B cell (primary cell): Measurements from ENCODE around the gene C2orf78. TPM values are rescaled to one million over a fixed set of nuclear protein-coding genes. Genes with fewer than 3 reads are reported as not detected.

Experiments
- ATAC-seq: fragments of 200-7000 bp; cut with Tn5 transposase; one replicate; pipeline ENCODE4 v1.10.0; 2021; ENCODE audit warnings: low read depth, mild to moderate bottlenecking, moderate number of reproducible peaks, moderate library complexity
- CTCF ChIA-PET: fragments of 350-600 bp; sonication (Branson Sonifier 250); formaldehyde crosslinking; loops from one replicate; lab custom pipeline; 2021; ENCODE audit warnings: antibody characterized with exemption, inconsistent platforms; lab: Charles Lee
- POLR2A ChIA-PET: fragments of 350-600 bp; sonication (Branson Sonifier 250); formaldehyde crosslinking; loops from one replicate; lab custom pipeline; 2021; ENCODE audit warnings: antibody characterized with exemption; lab: Charles Lee
- DNase-seq: peaks from one replicate; pipeline ENCODE4 v3.0.0; 2013
- H2AFZ ChIP-seq: 2 replicates; pipeline ENCODE4 v1.6.1; 2012; ENCODE audit warnings: mild to moderate bottlenecking, low read depth, low read length; ENCODE audit not compliant: insufficient read depth, poor library complexity, severe bottlenecking
- H3K27ac ChIP-seq, 2 donors: 1 replicate in 1 of 2; 2 replicates in 1 of 2; pipeline ENCODE4 v1.5.1; 2012 to 2013; ENCODE audit warnings: low read length in 2 of 2, mild to moderate bottlenecking in 2 of 2, moderate library complexity in 1 of 2
- H3K27me3 ChIP-seq, 4 experiments: fragments of 200-600 bp in 1 of 4; sonication (generic) in 1 of 4; replicated peaks in 1 of 4; 1 replicate in 2 of 4; 2 replicates in 2 of 4; pipeline versions ENCODE4 v1.6.1 to v1.7.0; 2013 to 2016; ENCODE audit warnings: low read length in 3 of 4, mild to moderate bottlenecking in 2 of 4, mixed read lengths in 1 of 4, moderate library complexity in 1 of 4; ENCODE audit not compliant: insufficient read depth in 4 of 4, control insufficient read depth in 3 of 4; ENCODE audit errors: control extremely low read depth in 1 of 4
- H3K36me3 ChIP-seq, 2 experiments: replicated peaks in 1 of 2; 1 replicate in 1 of 2; 2 replicates in 1 of 2; pipeline versions ENCODE4 v1.6.1 to v1.7.1; 2013; ENCODE audit warnings: low read length in 1 of 2; ENCODE audit not compliant: insufficient read depth in 2 of 2, control insufficient read depth in 1 of 2; ENCODE audit errors: control extremely low read depth in 1 of 2, extremely low read depth in 1 of 2
- H3K4me1 ChIP-seq, 2 donors: fragments of 200-600 bp in 1 of 2; sonication (generic) in 1 of 2; 1 replicate in 1 of 2; 2 replicates in 1 of 2; pipeline versions ENCODE4 v1.5.1 to v1.6.1; 2013 to 2017; ENCODE audit warnings: low read length in 2 of 2; ENCODE audit not compliant: control insufficient read depth in 2 of 2, insufficient read depth in 2 of 2
- H3K4me2 ChIP-seq: replicated peaks from 2 replicates; pipeline ENCODE3; 2012; ENCODE audit warnings: mild to moderate bottlenecking, low read depth, low read length; ENCODE audit not compliant: poor library complexity, severe bottlenecking
- H3K4me3 ChIP-seq, 5 experiments: fragments of 200-600 bp in 1 of 5; sonication (generic) in 1 of 5; 1 replicate in 3 of 5; 2 replicates in 2 of 5; pipeline versions ENCODE4 v1.5.1 to v1.7.0; 2011 to 2016; ENCODE audit warnings: low read length in 4 of 5, mild to moderate bottlenecking in 4 of 5, low read depth in 2 of 5, control low read depth in 1 of 5, moderate library complexity in 1 of 5; ENCODE audit not compliant: insufficient read depth in 1 of 5; ENCODE audit errors: control extremely low read depth in 1 of 5, extremely low read depth in 1 of 5
- H3K79me2 ChIP-seq: fragments of 200-600 bp; sonication (generic); one replicate; pipeline ENCODE4 v1.6.0; 2016; ENCODE audit warnings: low read length; ENCODE audit not compliant: control insufficient read depth, insufficient read depth
- H3K9ac ChIP-seq: fragments of 200-600 bp; sonication (generic); 2 replicates; pipeline ENCODE4 v1.6.1; 2017; ENCODE audit warnings: mild to moderate bottlenecking, low read length, moderate library complexity
- H3K9me3 ChIP-seq, 3 donors: one replicate each; pipeline versions ENCODE4 v1.6.1 to v1.7.1; 2013; ENCODE audit warnings: low read length in 2 of 3; ENCODE audit not compliant: control insufficient read depth in 2 of 3, insufficient read depth in 1 of 3; ENCODE audit errors: control extremely low read depth in 1 of 3
- H4K20me1 ChIP-seq: 2 replicates; pipeline ENCODE4 v1.6.0; 2012; ENCODE audit warnings: mild to moderate bottlenecking, low read length; ENCODE audit not compliant: insufficient read depth, control insufficient read depth, poor library complexity, severe bottlenecking
- H3K27ac Mint-ChIP-seq: one replicate; pipeline ENCODE4 v1.8.0; 2021; ENCODE audit warnings: mixed read lengths
- H3K27me3 Mint-ChIP-seq: one replicate; pipeline ENCODE4 v1.8.0; 2021; ENCODE audit warnings: mixed read lengths
- H3K4me1 Mint-ChIP-seq: one replicate; pipeline ENCODE4 v1.8.0; 2021; ENCODE audit warnings: mixed read lengths
- H3K4me3 Mint-ChIP-seq: one replicate; pipeline ENCODE4 v1.8.0; 2021; ENCODE audit warnings: mixed read lengths
- H3K9me3 Mint-ChIP-seq: one replicate; pipeline ENCODE4 v1.8.0; 2022; ENCODE audit warnings: mixed read lengths; ENCODE audit not compliant: insufficient read depth
- CTCF ChIP-seq: fragments of 200-600 bp; IDR thresholded peaks from one replicate; pipeline ENCODE4 v1.8.0; 2022; ENCODE audit warnings: antibody characterized with exemption, mild to moderate bottlenecking
- EZH2 ChIP-seq: IDR thresholded peaks from 2 replicates; pipeline ENCODE4 v1.6.1; 2012; ENCODE audit warnings: borderline replicate concordance, low read depth, mild to moderate bottlenecking, moderate library complexity, low read length; ENCODE audit not compliant: insufficient read depth, poor library complexity, severe bottlenecking
- WGBS: methylation state at CpG from one replicate; pipeline ENCODE4 v1.1.5; 2013; ENCODE audit warnings: missing lambda C conversion rate; ENCODE audit not compliant: insufficient coverage; 5-methylcytosine and 5-hydroxymethylcytosine counted together
- intact Hi-C: fragments of 100-400 bp; cut with micrococcal nuclease; formaldehyde crosslinking; loops from one replicate; pipeline ENCODE4 v1.10.0; 2022
- polyA plus RNA-seq: library from polyadenylated mRNA; depleted of rRNA; stranded (reverse); fragments of >200 nt; gene quantifications from 2 replicates; pipeline ENCODE4 v1.2.3, GENCODE V29; 2012
- total RNA-seq, 2 donors: library from RNA; stranded (reverse); fragments of 120-200 nt in 1 of 2; gene quantifications; 1 replicate in 1 of 2; 2 replicates in 1 of 2; pipeline versions ENCODE4 v1.2.3 to v1.2.4, GENCODE V29; 2013 to 2022

Gene C2orf78
- total and polyA plus RNA-seq, 2 donors (not counting 1 experiment from before 2014, with no cell fraction given), result not detected

GRCh38 chr2:73828818-73829570 lies 45.0 kb downstream of the C2orf78 start, which contains the start of gene STAMBP:
Gene STAMBP (plus strand): TSS chr2:73828961. CDS start chr2:73830857, 1,896 bp downstream.
- DNase-seq, result peak; percentile 94
- no peaks in the 10 kb centered on the region for H3K27me3 ChIP-seq
- no peaks in the 10 kb centered on the region for H3K9me3 ChIP-seq
- peak within 1 kb of the TSS; percentile 69 to 92 (median 78) for H3K4me3 ChIP-seq
- WGBS, result under 1% methylated on average over 44 of the region's 48 CpGs
- TF ChIP-seq CTCF (no peak), EZH2 (no peak)
- H3K27ac ChIP-seq, result peak within 1 kb of the TSS; percentile 78 to 91
- H3K36me3 ChIP-seq, result peaks cover 6 to 13% of the 10 kb centered on the region in 2 experiments
- intact Hi-C loops, result loop anchor here (1.0 kb wide), 7 partner anchors 49 to 563 kb away; partner anchors contain the start of genes DGUOK, DUSP11 and TPRKB
- H2AFZ ChIP-seq, result peak within 1 kb of the TSS; percentile 92
- Mint-ChIP-seq H3K4me1 (peaks cover 40% of the 10 kb centered on the region), H3K9me3 (peaks cover 5% of the 10 kb centered on the region), H3K27ac (peak within 1 kb of the TSS; percentile 96), H3K4me3 (peak within 1 kb of the TSS; percentile 95), H3K27me3 (no peaks in the 10 kb centered on the region)
- H3K79me2 ChIP-seq, result peaks cover 20% of the 10 kb centered on the region
- ATAC-seq, result peak; percentile 94
- H4K20me1 ChIP-seq, result no peaks in the 10 kb centered on the region
- H3K4me2 ChIP-seq, result peak within 1 kb of the TSS; percentile 70
- H3K9ac ChIP-seq, result peak within 1 kb of the TSS; percentile 89
- ChIA-PET CTCF (interaction anchor here (0.6 to 9.1 kb wide), 18 partner anchors 13 to 760 kb away, joined by 3 to 191 read pairs (median 4); partner anchors contain the start of genes BOLA3, DUSP11, INO80B and MTHFD2), POLR2A (interaction anchor here (0.5 to 1.1 kb wide), 4 partner anchors 141 to 689 kb away, joined by 3 to 8 read pairs (median 5); no protein-coding TSS in a partner anchor)
- H3K4me1 ChIP-seq, result peaks cover 19% of the 10 kb centered on the region in 2 donors

GRCh38 chr2:73830871-73831401 lies 47.0 kb downstream of the C2orf78 start:
- no peak overlapping the region for H3K4me3 ChIP-seq
- ATAC-seq (no peak), DNase-seq (no peak)
- no peak overlapping the region for H3K9ac ChIP-seq
- H3K27me3 Mint-ChIP-seq, result no peaks in the 10 kb centered on the region
- CTCF ChIA-PET, result no interaction called here
- H3K27me3 ChIP-seq, result no peaks in the 10 kb centered on the region
- H3K4me2 ChIP-seq, result no peak overlapping the region
- H3K4me1 Mint-ChIP-seq, result peaks cover 37% of the 10 kb centered on the region
- no peak for TF ChIP-seq CTCF
- peaks cover 6 to 28% of the 10 kb centered on the region in 2 experiments for H3K36me3 ChIP-seq
- WGBS, result 99% methylated on average over 10 of the region's 11 CpGs
- peaks cover 18% of the 10 kb centered on the region for H3K79me2 ChIP-seq
- POLR2A ChIA-PET, result no interaction called here
- H3K9me3 Mint-ChIP-seq, result peaks cover 5% of the 10 kb centered on the region
- peak overlapping the region in 1 of 2 donors; percentile 91 for H3K27ac ChIP-seq
- peak overlapping the region; percentile 5 for H3K27ac Mint-ChIP-seq
- H3K4me3 Mint-ChIP-seq, result no peak overlapping the region
- H3K4me1 ChIP-seq, result peaks cover 19% of the 10 kb centered on the region in 2 donors
- intact Hi-C loops, result no loop called here
- H4K20me1 ChIP-seq, result no peaks in the 10 kb centered on the region
- H3K9me3 ChIP-seq, result no peaks in the 10 kb centered on the region
- no peak overlapping the region for H2AFZ ChIP-seq
